SJSA1 (cell line): ENCODE data around the gene ST6GALNAC3. TPM values are rescaled to one million over a fixed set of nuclear protein-coding genes. Genes with fewer than 3 reads are reported as not detected.
"Not testable (repeated sequence)": the region's sequence is repeated elsewhere in the genome, so short reads cannot be mapped to it uniquely, and the experiment has no call there.

Experiments
- DNase-seq, 2 experiments: peaks; one replicate each; pipeline ENCODE4 v3.0.0-alpha.2; 2015 to 2020; ENCODE audit warnings: low spot score in 2 of 2, low read depth in 1 of 2
- H3K27ac ChIP-seq: fragments of 250-450 bp; sonication (Bioruptor Pico); 2 replicates; pipeline ENCODE4 v1.5.1; 2020; ENCODE audit warnings: mild to moderate bottlenecking, moderate library complexity
- H3K27me3 ChIP-seq: fragments of 250-450 bp; sonication (Bioruptor Pico); replicated peaks from 2 replicates; pipeline ENCODE4 v1.5.1; 2020; ENCODE audit warnings: mild to moderate bottlenecking, moderate library complexity
- H3K36me3 ChIP-seq: fragments of 250-450 bp; sonication (Bioruptor Pico); 2 replicates; pipeline ENCODE4 v1.5.1; 2020; ENCODE audit warnings: mild to moderate bottlenecking
- H3K4me1 ChIP-seq: fragments of 250-450 bp; sonication (Bioruptor Pico); replicated peaks from 2 replicates; pipeline ENCODE4 v1.6.1; 2021; ENCODE audit warnings: mild to moderate bottlenecking
- H3K4me3 ChIP-seq: fragments of 250-450 bp; sonication (Bioruptor Pico); 2 replicates; pipeline ENCODE4 v1.5.1; 2020; ENCODE audit warnings: mild to moderate bottlenecking
- H3K9me3 ChIP-seq: fragments of 250-450 bp; sonication (Bioruptor Pico); replicated peaks from 2 replicates; pipeline ENCODE4 v1.5.1; 2020; ENCODE audit warnings: mild to moderate bottlenecking
- total RNA-seq: library from RNA; depleted of rRNA; stranded (reverse); fragments of >200 nt; shearing (Covaris generic); gene quantifications from 2 replicates; pipeline ENCODE4 v1.2.3, GENCODE V29; 2014

The ST6GALNAC3 gene
- total RNA-seq, 1 experiment from 2014 or later, result 5.1 TPM

DNA sequence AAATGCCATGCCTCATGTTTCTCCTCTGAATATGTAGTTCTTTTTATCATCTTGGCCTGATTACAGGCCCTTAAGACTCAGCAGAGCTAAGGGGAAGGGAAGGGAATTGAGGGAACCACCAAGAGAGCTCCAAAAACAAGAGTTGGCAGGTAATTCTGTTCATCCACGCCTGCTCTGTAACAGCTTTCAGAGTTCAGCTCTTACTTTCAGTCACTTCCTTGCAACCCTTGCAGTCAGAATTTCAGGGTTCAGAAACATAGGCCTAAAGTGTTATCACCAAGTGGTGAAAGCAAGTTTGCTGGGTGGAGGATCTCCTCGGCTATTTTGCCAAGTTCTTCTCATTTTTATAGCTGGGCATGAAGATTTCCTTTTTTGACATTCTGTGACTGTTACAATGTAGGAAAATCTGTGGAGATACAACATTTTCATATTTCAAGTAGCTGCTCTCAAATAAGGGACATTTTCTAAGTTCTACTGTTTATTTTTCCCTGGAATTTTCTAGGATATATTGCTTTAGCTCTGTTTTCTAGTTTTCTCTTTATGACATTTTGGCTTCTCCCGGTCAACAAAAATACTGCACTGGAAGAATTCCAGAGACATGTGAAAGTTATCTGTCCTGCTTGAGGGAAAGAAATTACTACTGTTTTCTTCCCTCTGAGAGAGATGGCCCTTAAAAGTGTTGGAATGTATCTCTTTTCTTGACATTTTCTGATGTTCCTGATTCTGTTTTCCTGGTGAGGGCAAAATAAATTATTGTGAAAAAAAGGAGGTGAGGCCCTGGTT is 540.9 kb downstream of the ST6GALNAC3 start:
- no peaks in the 10 kb centered on the region for H3K36me3 ChIP-seq
- H3K27ac ChIP-seq, result no peak overlapping the region
- DNase-seq, result no peak
- H3K27me3 ChIP-seq, result no peaks in the 10 kb centered on the region
- H3K9me3 ChIP-seq, result no peaks in the 10 kb centered on the region
- H3K4me3 ChIP-seq, result no peak overlapping the region
- H3K4me1 ChIP-seq, result no peaks in the 10 kb centered on the region

DNA sequence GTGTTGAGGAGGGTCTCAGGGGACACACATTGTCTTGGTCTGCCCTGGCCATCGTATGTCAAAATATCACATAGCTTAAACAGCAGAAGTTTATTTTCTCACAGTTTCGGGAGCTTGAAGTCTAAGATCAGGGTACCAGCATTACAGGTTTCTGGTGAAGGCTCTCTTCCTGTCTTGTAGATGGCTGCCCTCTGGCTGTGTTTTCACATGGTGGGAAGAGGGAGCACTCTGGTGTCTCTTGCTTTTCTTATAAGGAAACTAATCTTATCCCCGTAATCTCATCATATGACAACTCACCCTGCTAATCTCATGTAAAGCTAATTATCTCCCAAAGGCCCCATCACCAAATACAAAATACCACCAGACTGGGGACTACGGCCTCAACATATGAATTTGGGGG is 545.8 kb downstream of the ST6GALNAC3 start:
- no peaks in the 10 kb centered on the region for H3K9me3 ChIP-seq
- DNase-seq, result no peak
- no peak overlapping the region for H3K4me3 ChIP-seq
- no peaks in the 10 kb centered on the region for H3K36me3 ChIP-seq
- H3K27ac ChIP-seq, result no peak overlapping the region
- H3K4me1 ChIP-seq, result no peaks in the 10 kb centered on the region
- no peaks in the 10 kb centered on the region for H3K27me3 ChIP-seq

DNA sequence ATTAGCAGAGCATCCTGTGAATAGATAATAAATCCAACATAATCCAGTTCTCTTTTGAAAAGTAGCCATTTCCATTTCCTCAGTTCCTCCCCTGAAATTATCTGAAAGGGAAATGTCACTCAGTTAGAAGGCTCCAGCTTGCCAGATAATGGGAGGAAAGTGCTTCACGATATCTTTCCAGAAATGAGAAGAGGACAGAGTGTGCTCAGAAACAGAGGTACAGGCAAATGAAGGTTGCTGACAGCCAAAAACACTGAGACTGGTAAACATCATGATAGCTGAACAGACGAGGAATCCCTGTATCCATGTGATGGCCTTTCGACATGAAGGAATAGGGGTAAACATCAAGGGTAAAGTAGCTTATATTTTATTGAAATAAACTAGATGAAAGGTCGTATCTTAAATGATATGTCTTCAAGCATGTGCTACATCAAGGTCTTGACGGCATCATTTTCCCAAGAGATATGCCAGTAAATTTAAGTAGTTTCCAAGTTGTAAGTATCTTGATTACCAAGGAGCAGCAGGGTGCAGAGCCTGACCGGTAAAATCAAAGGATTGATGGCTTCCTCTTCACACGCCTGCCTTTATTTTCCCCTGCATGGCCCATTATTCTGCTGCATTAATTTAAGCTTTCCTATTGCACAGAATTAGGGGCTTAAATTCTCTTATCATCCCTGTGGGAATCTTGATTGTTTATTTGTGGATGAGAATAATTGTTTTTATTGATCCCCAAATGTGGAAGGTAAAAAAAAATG is 548.4 kb downstream of the ST6GALNAC3 start:
- Histone ChIP-seq H3K9me3 (no peaks in the 10 kb centered on the region), H3K27me3 (no peaks in the 10 kb centered on the region), H3K4me3 (no peak overlapping the region), H3K4me1 (no peaks in the 10 kb centered on the region), H3K27ac (no peak overlapping the region), H3K36me3 (no peaks in the 10 kb centered on the region)
- DNase-seq, result no peak

DNA sequence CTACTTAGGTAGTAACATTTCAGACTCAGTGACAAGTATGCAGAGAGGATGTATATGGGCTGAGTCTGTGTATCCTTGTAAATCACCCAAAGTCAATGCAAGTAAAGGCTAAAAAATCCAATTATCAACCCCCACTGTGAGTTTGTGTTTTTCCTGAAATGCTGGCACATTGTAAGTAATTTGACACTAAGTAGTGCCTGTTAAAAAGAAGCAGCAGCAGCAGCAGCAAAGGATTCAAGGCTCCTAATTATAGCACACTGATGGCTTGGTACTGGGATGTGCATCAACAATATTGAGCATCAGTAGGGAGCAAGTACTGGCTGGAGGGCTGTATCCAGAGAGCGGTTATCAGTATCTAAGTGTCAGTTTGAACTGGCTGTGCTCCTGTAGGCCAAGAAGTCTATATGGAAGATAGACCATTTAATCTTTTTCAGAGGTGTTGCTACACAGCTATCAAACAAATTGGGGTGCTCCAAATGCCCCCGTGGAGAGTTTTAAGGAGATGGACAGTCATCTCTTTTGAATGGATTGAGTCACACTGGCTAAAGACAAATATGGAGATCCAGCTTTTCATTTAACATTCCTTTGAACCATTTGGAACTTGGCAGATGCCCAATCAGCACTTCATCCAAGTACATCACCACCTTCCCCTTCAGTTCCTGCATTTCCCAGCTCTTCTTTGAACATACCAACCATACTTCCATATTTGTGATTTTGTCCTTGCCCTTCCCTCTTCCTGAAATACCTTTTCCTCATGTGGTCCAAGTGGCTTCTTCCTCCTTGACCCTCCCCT is 551.5 kb downstream of the ST6GALNAC3 start:
- H3K9me3 ChIP-seq, result no peaks in the 10 kb centered on the region

GRCh38 chr1:76627498-76627897 is 553.0 kb downstream of the ST6GALNAC3 start:
- Histone ChIP-seq H3K9me3 (no peaks in the 10 kb centered on the region), H3K4me3 (no peak overlapping the region), H3K36me3 (no peaks in the 10 kb centered on the region), H3K4me1 (no peaks in the 10 kb centered on the region), H3K27ac (no peak overlapping the region), H3K27me3 (no peaks in the 10 kb centered on the region)
- no peak for DNase-seq

More for the DNA sequence above, 551.5 kb downstream of the ST6GALNAC3 start:
- no peaks in the 10 kb centered on the region for H3K4me1 ChIP-seq
- no peaks in the 10 kb centered on the region for H3K27me3 ChIP-seq
- H3K36me3 ChIP-seq, result no peaks in the 10 kb centered on the region
- no peak overlapping the region for H3K4me3 ChIP-seq
- no peak overlapping the region for H3K27ac ChIP-seq
- DNase-seq, result no peak

DNA sequence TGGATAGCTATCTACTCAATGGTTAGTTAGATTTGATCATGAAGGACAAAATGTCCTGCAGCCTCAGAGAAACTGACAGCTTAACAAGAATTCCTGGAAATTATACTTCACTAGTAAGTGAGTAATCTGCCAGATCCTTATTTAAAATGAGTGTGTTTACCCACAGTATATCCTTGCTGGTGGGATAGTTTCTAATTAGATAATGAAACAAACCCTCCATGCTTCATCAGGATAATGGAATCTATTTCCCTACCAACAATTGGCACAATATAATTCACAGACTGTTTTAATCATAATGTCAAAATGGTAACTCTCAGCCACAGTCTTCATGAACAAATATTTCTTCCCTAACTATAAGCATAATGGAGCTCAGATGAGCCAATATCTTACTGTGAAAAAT is 553.4 kb downstream of the ST6GALNAC3 start:
- Histone ChIP-seq H3K27me3 (no peaks in the 10 kb centered on the region), H3K9me3 (no peaks in the 10 kb centered on the region), H3K36me3 (no peaks in the 10 kb centered on the region), H3K4me1 (no peaks in the 10 kb centered on the region), H3K4me3 (no peak overlapping the region), H3K27ac (no peak overlapping the region)
- DNase-seq, result no peak

DNA sequence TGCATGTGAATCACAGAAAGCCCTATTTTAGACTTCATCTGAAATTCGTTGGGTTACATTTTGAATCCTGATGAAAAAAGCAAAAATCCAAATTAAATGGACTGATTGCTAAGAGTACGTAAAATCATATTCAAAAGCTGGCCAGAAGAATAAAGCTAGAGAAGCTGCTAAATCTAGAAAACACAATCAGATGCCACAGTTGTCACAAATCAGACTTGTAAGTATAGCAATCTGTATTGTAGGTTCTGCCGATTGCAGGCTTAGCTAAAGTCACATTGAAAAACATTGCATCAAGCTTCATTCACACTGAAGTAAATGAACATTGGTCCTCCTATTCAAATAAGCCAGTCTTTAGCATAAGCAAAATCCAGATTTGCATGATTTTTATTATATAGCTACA is 557.6 kb downstream of the ST6GALNAC3 start:
- no peaks in the 10 kb centered on the region for H3K4me1 ChIP-seq
- H3K4me3 ChIP-seq, result no peak overlapping the region
- DNase-seq, result no peak
- H3K9me3 ChIP-seq, result no peaks in the 10 kb centered on the region
- 0 out of 2 replicates have a peak, but pooled peaks cover 4% of the 10 kb centered on the region for H3K27me3 ChIP-seq
- H3K27ac ChIP-seq, result no peak overlapping the region
- H3K36me3 ChIP-seq, result no peaks in the 10 kb centered on the region

DNA sequence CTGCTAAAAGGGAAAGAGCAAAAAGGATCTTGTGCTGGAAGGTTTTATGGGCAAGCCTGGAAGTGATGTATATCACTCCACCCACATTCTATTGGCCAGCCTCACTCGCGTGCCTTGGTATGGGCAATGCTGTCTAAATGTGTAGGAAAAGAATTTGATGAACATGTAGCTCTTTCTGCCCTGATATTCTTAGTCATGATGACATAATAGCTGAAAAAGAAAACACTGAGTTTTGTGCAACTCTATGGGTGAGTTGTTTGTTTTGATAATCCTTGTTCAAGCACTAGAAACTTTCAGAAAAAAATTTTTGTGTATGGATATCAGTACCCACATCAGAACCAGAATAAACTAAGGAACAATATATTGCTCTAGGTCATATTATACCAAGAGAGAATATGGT is 561.2 kb downstream of the ST6GALNAC3 start:
- Histone ChIP-seq H3K4me3 (no peak overlapping the region), H3K27ac (no peak overlapping the region), H3K27me3 (0 out of 2 replicates have a peak, but pooled peaks cover 4% of the 10 kb centered on the region), H3K9me3 (no peaks in the 10 kb centered on the region), H3K4me1 (no peaks in the 10 kb centered on the region), H3K36me3 (no peaks in the 10 kb centered on the region)
- no peak for DNase-seq

GRCh38 chr1:76639181-76639580 is 564.6 kb downstream of the ST6GALNAC3 start:
- no peak for DNase-seq
- H3K4me3 ChIP-seq, result no peak overlapping the region
- no peaks in the 10 kb centered on the region for H3K36me3 ChIP-seq
- 0 out of 2 replicates have a peak, but pooled peaks cover 2% of the 10 kb centered on the region for H3K27me3 ChIP-seq
- H3K27ac ChIP-seq, result no peak overlapping the region
- no peaks in the 10 kb centered on the region for H3K4me1 ChIP-seq
- no peaks in the 10 kb centered on the region for H3K9me3 ChIP-seq

- H3K27ac ChIP-seq, result no peak overlapping the region
- no peak overlapping the region for H3K4me3 ChIP-seq
- no peak for DNase-seq
- no peaks in the 10 kb centered on the region for H3K36me3 ChIP-seq
- H3K9me3 ChIP-seq, result no peaks in the 10 kb centered on the region
- H3K27me3 ChIP-seq, result no peaks in the 10 kb centered on the region
- H3K4me1 ChIP-seq, result no peaks in the 10 kb centered on the region
These were observed 565.5 kb downstream of the ST6GALNAC3 start for GRCh38 chr1:76640092-76640491.

DNA sequence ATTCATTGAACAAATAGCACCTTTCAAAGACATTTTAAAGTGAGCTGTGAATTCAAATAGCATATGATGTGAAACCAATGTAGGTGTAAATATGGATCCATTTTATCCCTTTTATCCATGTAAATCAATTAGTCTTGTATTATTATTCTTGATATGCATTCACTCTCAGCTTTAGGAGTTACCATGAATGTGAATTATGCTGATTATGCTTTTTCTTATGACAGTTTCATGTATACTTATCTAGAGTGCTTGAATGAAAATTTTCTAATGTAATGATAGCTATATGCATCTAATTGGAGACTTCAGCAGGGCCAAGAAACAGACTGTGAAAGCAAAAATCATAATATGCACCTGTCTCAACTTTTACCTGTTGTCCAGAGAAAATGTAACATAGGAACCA is 566.2 kb downstream of the ST6GALNAC3 start:
- H3K27ac ChIP-seq, result no peak overlapping the region

GRCh38 chr1:76644139-76644538 is 569.6 kb downstream of the ST6GALNAC3 start:
- DNase-seq, result no peak
- no peaks in the 10 kb centered on the region for H3K9me3 ChIP-seq
- no peaks in the 10 kb centered on the region for H3K4me1 ChIP-seq
- no peak overlapping the region for H3K27ac ChIP-seq
- no peaks in the 10 kb centered on the region for H3K27me3 ChIP-seq
- H3K4me3 ChIP-seq, result no peak overlapping the region
- no peaks in the 10 kb centered on the region for H3K36me3 ChIP-seq

More for the DNA sequence above, 566.2 kb downstream of the ST6GALNAC3 start:
- no peaks in the 10 kb centered on the region for H3K4me1 ChIP-seq
- no peak for DNase-seq
- no peaks in the 10 kb centered on the region for H3K9me3 ChIP-seq
- H3K36me3 ChIP-seq, result no peaks in the 10 kb centered on the region
- H3K27me3 ChIP-seq, result no peaks in the 10 kb centered on the region
- H3K4me3 ChIP-seq, result no peak overlapping the region

DNA sequence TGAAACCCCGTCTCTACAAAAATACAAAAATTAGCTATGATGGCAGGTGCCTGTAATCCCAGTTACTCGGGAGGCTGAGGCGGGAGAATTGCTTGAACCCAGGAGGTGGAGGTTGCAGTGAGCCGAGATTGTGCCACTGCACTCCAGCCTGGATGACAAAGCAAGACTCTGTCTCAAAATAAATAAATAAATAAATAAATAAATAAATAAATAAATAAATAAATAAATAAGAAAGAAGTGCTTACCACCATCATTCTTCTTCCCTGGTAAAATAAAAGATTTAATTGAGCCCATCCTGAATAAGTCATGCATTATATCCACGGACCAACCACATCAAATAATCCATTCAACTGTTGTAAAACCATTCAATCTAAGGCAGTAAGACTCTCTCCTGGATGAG is 578.3 kb downstream of the ST6GALNAC3 start:
- H3K27ac ChIP-seq, H3K9me3 ChIP-seq, H3K4me1 ChIP-seq, H3K4me3 ChIP-seq, H3K36me3 ChIP-seq, DNase-seq, H3K27me3 ChIP-seq: not testable (repeated sequence)

GRCh38 chr1:76657623-76658022 is 583.1 kb downstream of the ST6GALNAC3 start:
- no peaks in the 10 kb centered on the region for H3K9me3 ChIP-seq
- no peak overlapping the region for H3K27ac ChIP-seq
- DNase-seq, result no peak
- no peaks in the 10 kb centered on the region for H3K36me3 ChIP-seq
- no peaks in the 10 kb centered on the region for H3K4me1 ChIP-seq
- no peaks in the 10 kb centered on the region for H3K27me3 ChIP-seq
- no peak overlapping the region for H3K4me3 ChIP-seq
